ENCODE data around the gene HNRNPUL2. TPM values are rescaled to one million over a fixed set of nuclear protein-coding genes. Genes with fewer than 3 reads are reported as not detected.
A peak's percentile ranks its signal among the peaks of the same experiment; 100 is the strongest.

Gene HNRNPUL2
- total and polyA plus RNA-seq, 2 experiments from 2014 or later = 3.7 to 15.4 TPM

DNA sequence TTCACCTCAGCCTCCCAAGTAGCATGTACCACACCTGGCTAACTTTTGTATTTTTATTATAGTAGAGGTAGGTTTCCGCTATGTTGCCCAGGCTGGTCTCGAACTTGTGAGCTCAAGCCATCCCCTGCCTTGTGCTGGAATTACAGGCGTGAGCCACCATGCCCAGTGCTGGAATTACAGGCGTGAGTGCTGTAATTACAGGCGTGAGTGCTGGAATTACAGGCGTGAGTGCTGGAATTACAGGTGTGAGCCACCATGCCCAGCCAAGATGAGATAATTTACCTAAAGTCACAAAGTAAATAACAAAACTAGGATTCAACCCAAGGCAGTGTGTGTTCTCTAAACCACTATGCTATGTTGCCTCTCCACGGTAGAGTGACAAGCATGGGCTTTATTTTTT is 44.7 kb downstream of the HNRNPUL2 start:
- no peaks in the 10 kb centered on the region for H3K9me2 ChIP-seq (replicated peaks; ENCODE audit: insufficient read depth)
- no peak overlapping the region for H3K27ac ChIP-seq
- H3K9me3 ChIP-seq (ENCODE audit: low read depth) = no peaks in the 10 kb centered on the region
- TF ChIP-seq EZH2 (IDR thresholded peaks at IDR 0.05; ENCODE audit: borderline replicate concordance) (no peak), EZH2phosphoT487 (IDR thresholded peaks at IDR 0.05; ENCODE audit: low read depth, severe bottlenecking, unreplicated experiment) (no peak)
- TF ChIP-seq, protein P1, sequence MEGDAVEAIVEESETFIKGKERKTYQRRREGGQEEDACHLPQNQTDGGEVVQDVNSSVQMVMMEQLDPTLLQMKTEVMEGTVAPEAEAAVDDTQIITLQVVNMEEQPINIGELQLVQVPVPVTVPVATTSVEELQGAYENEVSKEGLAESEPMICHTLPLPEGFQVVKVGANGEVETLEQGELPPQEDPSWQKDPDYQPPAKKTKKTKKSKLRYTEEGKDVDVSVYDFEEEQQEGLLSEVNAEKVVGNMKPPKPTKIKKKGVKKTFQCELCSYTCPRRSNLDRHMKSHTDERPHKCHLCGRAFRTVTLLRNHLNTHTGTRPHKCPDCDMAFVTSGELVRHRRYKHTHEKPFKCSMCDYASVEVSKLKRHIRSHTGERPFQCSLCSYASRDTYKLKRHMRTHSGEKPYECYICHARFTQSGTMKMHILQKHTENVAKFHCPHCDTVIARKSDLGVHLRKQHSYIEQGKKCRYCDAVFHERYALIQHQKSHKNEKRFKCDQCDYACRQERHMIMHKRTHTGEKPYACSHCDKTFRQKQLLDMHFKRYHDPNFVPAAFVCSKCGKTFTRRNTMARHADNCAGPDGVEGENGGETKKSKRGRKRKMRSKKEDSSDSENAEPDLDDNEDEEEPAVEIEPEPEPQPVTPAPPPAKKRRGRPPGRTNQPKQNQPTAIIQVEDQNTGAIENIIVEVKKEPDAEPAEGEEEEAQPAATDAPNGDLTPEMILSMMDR (IDR thresholded peaks at IDR 0.05; ENCODE audit: poor library complexity) = no peak
- no peaks in the 10 kb centered on the region for H3K36me3 ChIP-seq (replicated peaks; ENCODE audit: insufficient read depth, low read depth)
- WGBS (ENCODE audit: low lambda C conversion rate, missing lambda C conversion rate) = 93% methylated on average over 7 of the region's 7 CpGs
- no peak for DNase-seq (ENCODE audit: low spot score)
- no peak overlapping the region for H3K4me3 ChIP-seq
- no peaks in the 10 kb centered on the region for H3K27me3 ChIP-seq
- no peak overlapping the region for H3K4me2 ChIP-seq
- no peaks in the 10 kb centered on the region for H4K20me1 ChIP-seq (ENCODE audit: insufficient read depth, poor library complexity, severe bottlenecking)
- no peak overlapping the region for H2AFZ ChIP-seq
- peaks cover 13% of the 10 kb centered on the region for H3K79me2 ChIP-seq
- peaks cover 13% of the 10 kb centered on the region for H3K4me1 ChIP-seq (ENCODE audit: insufficient read depth)

DNA sequence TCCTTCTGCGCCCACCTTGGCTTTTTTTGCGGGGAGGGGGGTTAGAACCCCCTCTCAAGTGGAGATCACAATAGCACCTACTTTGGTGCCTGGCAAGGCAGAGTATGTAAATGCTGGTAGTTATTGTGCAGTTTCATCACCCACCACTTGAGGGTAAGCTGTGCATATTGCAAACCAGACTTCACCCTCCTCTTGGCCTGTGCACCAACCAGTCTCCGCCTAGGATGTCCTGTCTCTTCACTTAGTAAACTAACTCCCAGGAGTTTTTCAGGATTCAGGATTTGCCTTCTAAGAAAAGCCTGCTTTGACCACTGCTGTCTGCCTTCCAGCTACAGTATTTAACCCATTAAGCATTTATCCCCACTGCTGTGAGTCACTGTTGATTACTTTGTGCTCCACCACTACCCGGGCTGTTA is 46.4 kb downstream of the HNRNPUL2 start:
- Histone ChIP-seq H3K27ac (no peak overlapping the region), H3K9me2 (replicated peaks; ENCODE audit: insufficient read depth) (no peaks in the 10 kb centered on the region), H3K4me3 (no peak overlapping the region), H4K20me1 (ENCODE audit: insufficient read depth, poor library complexity, severe bottlenecking) (no peaks in the 10 kb centered on the region), H3K9me3 (ENCODE audit: low read depth) (no peaks in the 10 kb centered on the region), H3K27me3 (no peaks in the 10 kb centered on the region), H3K36me3 (replicated peaks; ENCODE audit: insufficient read depth, low read depth) (no peaks in the 10 kb centered on the region), H2AFZ (peak overlapping the region; percentile 29), H3K79me2 (peaks cover 23% of the 10 kb centered on the region), H3K4me2 (no peak overlapping the region), H3K4me1 (ENCODE audit: insufficient read depth) (peaks cover 13% of the 10 kb centered on the region)
- DNase-seq (ENCODE audit: low spot score) = peak; percentile 78
- whole genome bisulfite sequencing (ENCODE audit: low lambda C conversion rate, missing lambda C conversion rate) = 65% methylated on average over 4 of the region's 4 CpGs
- TF ChIP-seq EZH2phosphoT487 (IDR thresholded peaks at IDR 0.05; ENCODE audit: low read depth, severe bottlenecking, unreplicated experiment) (no peak), EZH2 (IDR thresholded peaks at IDR 0.05; ENCODE audit: borderline replicate concordance) (no peak)
- TF ChIP-seq, protein P1 (IDR thresholded peaks at IDR 0.05; ENCODE audit: poor library complexity) = peak; percentile 40

DNA sequence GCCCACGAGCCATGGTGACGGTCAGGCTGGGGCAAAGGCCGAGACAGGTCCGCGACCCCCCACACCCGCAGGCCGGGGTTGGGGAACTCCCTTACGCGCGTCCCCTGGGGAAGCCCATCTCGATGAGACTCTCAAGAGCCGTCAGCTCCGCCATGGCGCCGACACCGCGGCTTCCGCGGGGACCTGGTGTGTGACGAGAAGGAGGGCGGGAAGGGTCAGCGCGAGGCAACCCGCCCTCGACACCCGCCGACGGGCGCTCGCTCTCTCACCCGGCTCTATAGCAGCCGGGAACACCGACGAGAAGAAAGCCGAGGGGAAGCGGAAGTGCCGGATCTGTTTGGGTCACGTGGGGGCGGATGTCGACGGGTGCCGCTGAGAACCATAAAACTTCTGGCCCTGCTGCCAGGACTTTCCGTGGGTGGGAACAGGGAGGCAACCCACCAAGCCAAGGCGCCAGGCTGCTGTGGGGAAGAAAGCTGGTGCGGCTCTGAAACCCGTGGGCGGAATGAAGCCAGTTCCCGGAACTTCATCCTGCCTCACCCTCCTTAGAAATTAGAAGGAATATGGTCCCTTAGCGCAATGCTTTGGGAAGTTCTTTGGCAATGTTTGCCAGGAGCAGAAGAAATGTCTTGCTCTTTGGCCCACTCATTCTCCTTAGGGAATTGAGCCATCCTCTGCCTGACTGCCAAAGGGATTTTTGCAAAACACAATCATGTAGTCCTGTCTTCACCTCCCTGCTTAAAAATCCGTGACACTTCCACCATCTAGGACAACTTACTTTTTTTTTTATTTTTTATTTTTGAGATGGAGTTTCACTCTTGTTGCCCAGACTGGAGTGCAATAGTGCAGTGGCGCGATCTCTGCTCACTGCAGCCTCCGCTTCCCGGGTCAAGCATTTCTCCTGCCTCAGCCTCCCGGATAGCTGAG is 48.2 kb downstream of the HNRNPUL2 start, which contains the start of gene UBXN1:
Gene UBXN1, minus strand, starts transcription at position 304 of the 927 bp plus-strand sequence. Its CDS starts 150 bp downstream, at position 154.
- Histone ChIP-seq H3K27me3 (no peaks in the 10 kb centered on the region), H3K36me3 (replicated peaks; ENCODE audit: insufficient read depth, low read depth) (no peaks in the 10 kb centered on the region), H3K9me3 (ENCODE audit: low read depth) (no peaks in the 10 kb centered on the region), H4K20me1 (ENCODE audit: insufficient read depth, poor library complexity, severe bottlenecking) (no peaks in the 10 kb centered on the region), H3K27ac (peak within 1 kb of the TSS; percentile 88), H3K79me2 (peaks cover 32% of the 10 kb centered on the region), H3K4me3 (peak within 1 kb of the TSS; percentile 78), H3K9me2 (replicated peaks; ENCODE audit: insufficient read depth) (no peaks in the 10 kb centered on the region), H2AFZ (peak within 1 kb of the TSS; percentile 77), H3K4me2 (peak within 1 kb of the TSS; percentile 99), H3K4me1 (ENCODE audit: insufficient read depth) (peaks cover 13% of the 10 kb centered on the region)
- TF ChIP-seq, protein P1 (IDR thresholded peaks at IDR 0.05; ENCODE audit: poor library complexity) = no peak
- no peak for TF ChIP-seq EZH2 (IDR thresholded peaks at IDR 0.05; ENCODE audit: borderline replicate concordance)
- no peak for TF ChIP-seq EZH2phosphoT487 (IDR thresholded peaks at IDR 0.05; ENCODE audit: low read depth, severe bottlenecking, unreplicated experiment)
- 12% methylated on average over 54 of the region's 55 CpGs for WGBS (ENCODE audit: low lambda C conversion rate, missing lambda C conversion rate)
- DNase-seq (ENCODE audit: low spot score) = peak; percentile 94
